HEK293T (cell line): Measurements from ENCODE around the gene KLHL10.

Experiments
- BHLHE40 ChIP-seq: fragments of 450-650 bp; IDR thresholded peaks from 2 replicates; pipeline ENCODE4 v1.6.1; 2016; ENCODE audit warnings: mild to moderate bottlenecking, moderate library complexity, borderline replicate concordance
- ELF4 ChIP-seq: fragments of 450-650 bp; IDR thresholded peaks from 2 replicates; pipeline ENCODE4 v1.6.1; 2017; ENCODE audit warnings: antibody characterized with exemption
- FOXK2 ChIP-seq: fragments of 450-650 bp; IDR thresholded peaks from 2 replicates; pipeline ENCODE4 v1.6.1; 2016; ENCODE audit warnings: mild to moderate bottlenecking
- FOXM1 ChIP-seq: fragments of 450-650 bp; IDR thresholded peaks from 2 replicates; pipeline ENCODE4 v1.6.1; 2017; ENCODE audit warnings: mild to moderate bottlenecking, borderline replicate concordance
- HDGF ChIP-seq: fragments of 450-650 bp; IDR thresholded peaks from 2 replicates; pipeline ENCODE4 v1.6.1; 2017; ENCODE audit warnings: antibody characterized with exemption, borderline replicate concordance
- L3MBTL2 ChIP-seq: fragments of 450-650 bp; conservative IDR thresholded peaks from 2 replicates; pipeline ENCODE4 v1.6.1; 2016; ENCODE audit warnings: mild to moderate bottlenecking
- NFRKB ChIP-seq: fragments of 450-650 bp; IDR thresholded peaks from 2 replicates; pipeline ENCODE4 v1.6.1; 2016; ENCODE audit warnings: mild to moderate bottlenecking, moderate library complexity
- PKNOX1 ChIP-seq: fragments of 450-650 bp; IDR thresholded peaks from 2 replicates; pipeline ENCODE4 v1.6.1; 2016
- SP1 ChIP-seq: fragments of 450-650 bp; IDR thresholded peaks from 2 replicates; pipeline ENCODE4 v1.6.1; 2017
- TARDBP ChIP-seq: fragments of 450-650 bp; IDR thresholded peaks from 2 replicates; pipeline ENCODE4 v1.6.1; 2016

- TF ChIP-seq SP1 (no peak), NFRKB (no peak), BHLHE40 (no peak), ELF4 (no peak), FOXK2 (no peak), TARDBP (no peak), FOXM1 (no peak), HDGF (no peak), PKNOX1 (no peak), L3MBTL2 (no peak)
Measured at GRCh38 chr17:41824086-41824485, 13.5 kb upstream of the KLHL10 start.
